PFSK-1 (cell line): ENCODE results near the gene HSP90AA1.

Experiments
- FOXP2 ChIP-seq: optimal IDR thresholded peaks from 2 replicates; pipeline ENCODE3; 2011; ENCODE audit warnings: borderline replicate concordance, control low read depth, inconsistent platforms; ENCODE audit not compliant: insufficient read depth; ENCODE audit errors: extremely low read length, extremely low read depth
- POLR2AphosphoS5 ChIP-seq: IDR thresholded peaks from 2 replicates; pipeline ENCODE4 v1.6.1; 2012; ENCODE audit warnings: low read depth, mild to moderate bottlenecking, control low read depth, low read length, moderate library complexity
- REST ChIP-seq, 2 experiments: IDR thresholded peaks; 2 replicates each; pipeline versions ENCODE4 v1.6.1 to v1.8.0; 2011 to 2012; ENCODE audit warnings: low read depth in 2 of 2, low read length in 2 of 2, control low read depth in 1 of 2, inconsistent platforms in 1 of 2, mild to moderate bottlenecking in 1 of 2, moderate library complexity in 1 of 2; ENCODE audit not compliant: insufficient read depth in 1 of 2
- SIN3A ChIP-seq: IDR thresholded peaks from 2 replicates; pipeline ENCODE4 v1.6.1; 2012; ENCODE audit warnings: mild to moderate bottlenecking, low read length, moderate library complexity, borderline replicate concordance; ENCODE audit not compliant: insufficient read depth
- TAF1 ChIP-seq: IDR thresholded peaks from 2 replicates; pipeline ENCODE4 v1.6.1; 2012; ENCODE audit warnings: low read length, control low read depth, borderline replicate concordance; ENCODE audit not compliant: insufficient read depth

GRCh38 chr14:102046337-102047278 is 40.2 kb downstream of the HSP90AA1 start:
- no peak for TF ChIP-seq POLR2AphosphoS5
- TF ChIP-seq SIN3A: no peak
- no peak for TF ChIP-seq TAF1
- no peak for TF ChIP-seq REST (IDR thresholded peaks at IDR 0.05; ENCODE audit: insufficient read depth in 1 of 2, low read depth in 2 of 2, low read length in 2 of 2)
- TF ChIP-seq FOXP2: no peak
